Measurements from ENCODE around the gene COLEC11. TPM values are rescaled to one million over a fixed set of nuclear protein-coding genes. Genes with fewer than 3 reads are reported as not detected.

Gene COLEC11
- 0.53 and 1.1 TPM in 2 replicates for total RNA-seq (ENCODE audit: low replicate concordance)

GRCh38 chr2:3594493-3595281 is at the start of gene COLEC11:
Gene COLEC11, plus strand, starts transcription at chr2:3595112. Its CDS starts 9,229 bp downstream, at chr2:3604341.

GRCh38 chr2:3558205-3559014 is 36.5 kb upstream of the COLEC11 start, which contains the start of gene RNASEH1:
Gene RNASEH1, minus strand, starts transcription at chr2:3558333. Its CDS starts 73 bp downstream, at chr2:3558260.

GRCh38 chr2:3657881-3658280 is 63.0 kb downstream of the COLEC11 start, which contains the start of gene ALLC:
Gene ALLC, plus strand, starts transcription at chr2:3658200. Its CDS starts 12,958 bp downstream, at chr2:3671158.

Other genes with a start within 250 kb of the COLEC11 start
- 21.1 and 32.5 TPM in 2 replicates for gene EIPR1, start 217.3 kb upstream of the COLEC11 start, total RNA-seq (ENCODE audit: low replicate concordance)
- 61.0 and 66.6 TPM in 2 replicates for gene TRAPPC12, start 215.4 kb upstream of the COLEC11 start, total RNA-seq (ENCODE audit: low replicate concordance)
- 35.3 TPM in 2 replicates for gene ADI1, start 75.6 kb upstream of the COLEC11 start, total RNA-seq (ENCODE audit: low replicate concordance)
- 23.1 and 34.1 TPM in 2 replicates for gene RNASEH1, start 36.8 kb upstream of the COLEC11 start, total RNA-seq (ENCODE audit: low replicate concordance)
- gene RPS7, start 19.9 kb upstream of the COLEC11 start, total RNA-seq (ENCODE audit: low replicate concordance), result 706 and 1,647 TPM in 2 replicates
- gene ALLC, start 63.1 kb downstream of the COLEC11 start, total RNA-seq (ENCODE audit: low replicate concordance), result not detected in 2 replicates
- gene DCDC2C, start 108.5 kb downstream of the COLEC11 start, total RNA-seq (ENCODE audit: low replicate concordance), result not detected in 2 replicates